ENCODE measurements around the gene TMEM163. TPM values are rescaled to one million over a fixed set of nuclear protein-coding genes. Genes with fewer than 3 reads are reported as not detected.
A peak's percentile ranks its signal among the peaks of the same experiment; 100 is the strongest.

TMEM163 gene
- total and polyA plus RNA-seq, 2 donors: 5.0 TPM

DNA sequence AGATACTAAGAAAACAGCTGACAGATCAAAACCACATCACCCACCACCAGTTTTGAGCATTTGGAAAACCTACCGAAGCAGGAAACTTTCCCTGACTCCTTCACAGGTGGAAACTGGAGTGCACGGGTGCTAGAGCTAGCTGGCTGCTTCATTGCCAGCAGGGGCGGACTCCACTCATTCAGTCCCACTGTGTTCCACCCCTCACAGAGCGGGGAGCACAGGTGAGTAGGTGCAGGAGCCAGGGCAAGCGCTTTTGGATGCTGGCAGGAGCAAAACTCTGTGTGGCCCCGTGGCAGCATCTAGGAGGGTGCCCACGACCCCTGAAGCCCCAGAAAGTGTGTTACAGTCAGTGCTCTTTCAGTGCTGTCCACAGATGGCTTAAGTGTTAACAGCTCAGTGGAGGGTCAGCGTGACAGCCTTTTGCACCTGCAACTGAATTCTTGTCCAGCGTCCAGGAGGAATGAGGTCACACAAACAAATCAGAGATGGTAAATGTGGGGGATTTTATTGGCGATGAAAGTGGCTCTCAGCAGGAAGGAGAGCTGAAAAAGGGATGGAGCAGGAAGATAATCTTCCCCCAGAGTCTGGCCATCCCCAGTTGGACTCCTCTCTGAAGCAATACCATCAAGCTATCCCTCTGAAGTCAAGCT is 71.1 kb downstream of the TMEM163 start:
- WGBS: 95% methylated on average over 10 of the region's 10 CpGs
- H3K4me3 ChIP-seq (ENCODE audit: low read length in 2 of 2): no peak overlapping the region
- H3K4me1 ChIP-seq (ENCODE audit: control insufficient read depth in 2 of 2, insufficient read depth in 2 of 2, low read length in 2 of 2): no peaks in the 10 kb centered on the region
- H3K36me3 ChIP-seq (ENCODE audit: control insufficient read depth in 2 of 2, insufficient read depth in 2 of 2, low read length in 1 of 2): no peaks in the 10 kb centered on the region
- no peak for DNase-seq (ENCODE audit: low read depth in 6 of 9, low spot score in 9 of 9)
- H3K9me3 ChIP-seq (ENCODE audit: control insufficient read depth in 2 of 2, insufficient read depth in 1 of 2, low read length in 1 of 2): no peaks in the 10 kb centered on the region
- H3K27ac ChIP-seq (ENCODE audit: low read depth in 1 of 2, low read length in 1 of 2): no peak overlapping the region
- peaks cover 0 to 2% of the 10 kb centered on the region in 2 donors for H3K27me3 ChIP-seq (ENCODE audit: control insufficient read depth in 2 of 2, insufficient read depth in 1 of 2, low read length in 1 of 2)

GRCh38 chr2:134642938-134643337 is 75.9 kb downstream of the TMEM163 start:
- no peak for DNase-seq (ENCODE audit: low read depth in 6 of 9, low spot score in 9 of 9)
- H3K27me3 ChIP-seq (ENCODE audit: control insufficient read depth in 2 of 2, insufficient read depth in 1 of 2, low read length in 1 of 2): peaks cover 0 to 2% of the 10 kb centered on the region in 2 donors
- no peaks in the 10 kb centered on the region for H3K4me1 ChIP-seq (ENCODE audit: control insufficient read depth in 2 of 2, insufficient read depth in 2 of 2, low read length in 2 of 2)
- H3K27ac ChIP-seq (ENCODE audit: low read depth in 1 of 2, low read length in 1 of 2): no peak overlapping the region
- WGBS: 100% methylated on average over 1 of the region's 1 CpG
- H3K4me3 ChIP-seq (ENCODE audit: low read length in 2 of 2): no peak overlapping the region
- H3K36me3 ChIP-seq (ENCODE audit: control insufficient read depth in 2 of 2, insufficient read depth in 2 of 2, low read length in 1 of 2): no peaks in the 10 kb centered on the region
- no peaks in the 10 kb centered on the region for H3K9me3 ChIP-seq (ENCODE audit: control insufficient read depth in 2 of 2, insufficient read depth in 1 of 2, low read length in 1 of 2)

DNA sequence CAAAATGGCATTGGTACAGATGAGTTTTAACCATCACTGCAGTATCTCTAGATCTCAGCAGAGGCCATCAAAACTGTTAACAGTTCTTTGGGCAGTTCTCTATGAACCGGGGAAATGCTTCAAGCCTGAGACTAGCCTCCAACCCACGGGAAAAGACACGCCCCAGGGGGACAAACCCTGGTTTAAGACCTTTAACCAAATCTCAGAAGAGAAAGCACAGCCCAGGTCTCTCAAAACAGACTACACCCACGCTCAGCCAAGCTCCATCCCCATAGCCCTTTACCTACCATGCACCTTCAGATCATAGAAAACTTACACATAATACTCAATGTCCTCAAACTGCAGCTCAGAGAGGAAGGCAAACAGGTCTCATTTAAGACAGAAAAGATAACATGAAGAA is 78.3 kb downstream of the TMEM163 start:
- Histone ChIP-seq H3K27ac (ENCODE audit: low read depth in 1 of 2, low read length in 1 of 2) (no peak overlapping the region), H3K27me3 (ENCODE audit: control insufficient read depth in 2 of 2, insufficient read depth in 1 of 2, low read length in 1 of 2) (no peaks in the 10 kb centered on the region), H3K9me3 (ENCODE audit: control insufficient read depth in 2 of 2, insufficient read depth in 1 of 2, low read length in 1 of 2) (no peaks in the 10 kb centered on the region), H3K4me3 (ENCODE audit: low read length in 2 of 2) (no peak overlapping the region), H3K36me3 (ENCODE audit: control insufficient read depth in 2 of 2, insufficient read depth in 2 of 2, low read length in 1 of 2) (no peaks in the 10 kb centered on the region), H3K4me1 (ENCODE audit: control insufficient read depth in 2 of 2, insufficient read depth in 2 of 2, low read length in 2 of 2) (no peaks in the 10 kb centered on the region)
- 93% methylated on average over 4 of the region's 4 CpGs for WGBS
- no peak for DNase-seq (ENCODE audit: low read depth in 6 of 9, low spot score in 9 of 9)

GRCh38 chr2:134639265-134639664 is 79.5 kb downstream of the TMEM163 start:
- WGBS: 94% methylated on average over 2 of the region's 2 CpGs
- Histone ChIP-seq H3K4me3 (ENCODE audit: low read length in 2 of 2) (no peak overlapping the region), H3K27me3 (ENCODE audit: control insufficient read depth in 2 of 2, insufficient read depth in 1 of 2, low read length in 1 of 2) (no peaks in the 10 kb centered on the region), H3K9me3 (ENCODE audit: control insufficient read depth in 2 of 2, insufficient read depth in 1 of 2, low read length in 1 of 2) (no peaks in the 10 kb centered on the region), H3K27ac (ENCODE audit: low read depth in 1 of 2, low read length in 1 of 2) (no peak overlapping the region), H3K36me3 (ENCODE audit: control insufficient read depth in 2 of 2, insufficient read depth in 2 of 2, low read length in 1 of 2) (no peaks in the 10 kb centered on the region), H3K4me1 (ENCODE audit: control insufficient read depth in 2 of 2, insufficient read depth in 2 of 2, low read length in 2 of 2) (peaks cover 0 to 2% of the 10 kb centered on the region in 2 donors)
- no peak for DNase-seq (ENCODE audit: low read depth in 6 of 9, low spot score in 9 of 9)

DNA sequence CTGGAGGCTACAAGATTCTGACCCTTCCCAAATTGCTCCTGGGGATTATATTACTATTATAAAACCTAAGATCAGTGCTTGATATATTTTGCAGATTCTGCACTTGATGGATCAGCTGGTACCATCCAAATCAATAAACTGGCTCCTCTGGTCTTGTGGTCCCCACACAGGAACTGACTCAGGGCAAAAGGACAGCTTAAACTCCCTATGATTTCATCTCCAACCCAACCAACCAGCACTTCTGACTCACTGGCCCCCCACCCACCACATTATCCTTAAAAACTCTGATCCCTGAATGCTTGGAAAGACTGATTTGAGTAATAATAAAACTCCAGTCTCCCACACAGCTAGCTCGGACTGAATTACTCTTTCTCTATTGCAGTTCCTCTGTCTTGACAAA is 82.1 kb downstream of the TMEM163 start:
- Histone ChIP-seq H3K27me3 (ENCODE audit: control insufficient read depth in 2 of 2, insufficient read depth in 1 of 2, low read length in 1 of 2) (no peaks in the 10 kb centered on the region), H3K4me1 (ENCODE audit: control insufficient read depth in 2 of 2, insufficient read depth in 2 of 2, low read length in 2 of 2) (peaks cover 0 to 4% of the 10 kb centered on the region in 2 donors), H3K36me3 (ENCODE audit: control insufficient read depth in 2 of 2, insufficient read depth in 2 of 2, low read length in 1 of 2) (no peaks in the 10 kb centered on the region), H3K27ac (ENCODE audit: low read depth in 1 of 2, low read length in 1 of 2) (no peak overlapping the region), H3K4me3 (ENCODE audit: low read length in 2 of 2) (no peak overlapping the region), H3K9me3 (ENCODE audit: control insufficient read depth in 2 of 2, insufficient read depth in 1 of 2, low read length in 1 of 2) (no peaks in the 10 kb centered on the region)
- WGBS: 98% methylated on average over 1 of the region's 1 CpG
- DNase-seq (ENCODE audit: low read depth in 6 of 9, low spot score in 9 of 9): no peak

GRCh38 chr2:134634054-134634753 is 84.6 kb downstream of the TMEM163 start:
- WGBS: 72% methylated on average over 2 of the region's 2 CpGs
- H3K27ac ChIP-seq (ENCODE audit: low read depth in 1 of 2, low read length in 1 of 2): no peak overlapping the region

DNA sequence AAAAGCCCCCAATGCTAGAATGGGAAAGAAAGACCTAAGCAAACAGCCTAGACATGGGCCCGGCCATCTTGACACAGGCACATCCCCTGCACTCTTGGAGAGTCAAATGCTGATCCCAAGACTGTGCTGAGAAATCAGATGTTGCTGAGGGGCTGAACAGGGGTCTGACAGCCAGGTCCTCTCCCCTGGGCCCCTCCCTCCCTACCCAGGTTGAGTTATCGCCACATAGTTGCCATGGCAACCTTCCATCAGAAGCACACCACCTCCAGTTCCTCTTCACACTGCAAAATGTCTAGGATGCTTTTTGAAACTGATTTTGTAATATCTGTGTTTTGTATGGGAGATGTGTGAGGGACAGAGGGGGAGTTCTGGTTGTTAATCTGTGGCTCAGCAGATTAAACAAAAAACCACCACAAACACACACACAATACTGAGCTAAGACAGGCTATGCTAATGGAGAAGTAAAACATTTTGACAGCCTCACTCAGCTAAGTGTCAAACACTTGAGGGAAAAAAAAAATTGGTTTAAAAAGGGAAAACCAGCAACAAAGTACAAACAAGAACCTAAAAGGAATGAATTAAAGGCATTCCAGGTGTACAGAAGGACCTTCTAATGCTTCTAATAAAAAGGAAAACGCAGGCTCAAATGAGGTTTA is 88.2 kb downstream of the TMEM163 start:
- H3K36me3 ChIP-seq (ENCODE audit: control insufficient read depth in 2 of 2, insufficient read depth in 2 of 2, low read length in 1 of 2): no peaks in the 10 kb centered on the region
- peaks cover 0 to 4% of the 10 kb centered on the region in 2 donors for H3K4me1 ChIP-seq (ENCODE audit: control insufficient read depth in 2 of 2, insufficient read depth in 2 of 2, low read length in 2 of 2)
- no peaks in the 10 kb centered on the region for H3K27me3 ChIP-seq (ENCODE audit: control insufficient read depth in 2 of 2, insufficient read depth in 1 of 2, low read length in 1 of 2)
- H3K4me3 ChIP-seq (ENCODE audit: low read length in 2 of 2): no peak overlapping the region
- DNase-seq (ENCODE audit: low read depth in 6 of 9, low spot score in 9 of 9): no peak
- H3K27ac ChIP-seq (ENCODE audit: low read depth in 1 of 2, low read length in 1 of 2): no peak overlapping the region
- 96% methylated on average over 3 of the region's 3 CpGs for WGBS
- no peaks in the 10 kb centered on the region for H3K9me3 ChIP-seq (ENCODE audit: control insufficient read depth in 2 of 2, insufficient read depth in 1 of 2, low read length in 1 of 2)

More at GRCh38 chr2:134634054-134634753, 84.6 kb downstream of the TMEM163 start:
- Histone ChIP-seq H3K27me3 (ENCODE audit: control insufficient read depth in 2 of 2, insufficient read depth in 1 of 2, low read length in 1 of 2) (no peaks in the 10 kb centered on the region), H3K9me3 (ENCODE audit: control insufficient read depth in 2 of 2, insufficient read depth in 1 of 2, low read length in 1 of 2) (no peaks in the 10 kb centered on the region), H3K36me3 (ENCODE audit: control insufficient read depth in 2 of 2, insufficient read depth in 2 of 2, low read length in 1 of 2) (no peaks in the 10 kb centered on the region), H3K4me3 (ENCODE audit: low read length in 2 of 2) (no peak overlapping the region), H3K4me1 (ENCODE audit: control insufficient read depth in 2 of 2, insufficient read depth in 2 of 2, low read length in 2 of 2) (peaks cover 0 to 4% of the 10 kb centered on the region in 2 donors)
- peak in 7 of 9 donors; percentile 13 to 74 (median 18) for DNase-seq (ENCODE audit: low read depth in 6 of 9, low spot score in 9 of 9)

DNA sequence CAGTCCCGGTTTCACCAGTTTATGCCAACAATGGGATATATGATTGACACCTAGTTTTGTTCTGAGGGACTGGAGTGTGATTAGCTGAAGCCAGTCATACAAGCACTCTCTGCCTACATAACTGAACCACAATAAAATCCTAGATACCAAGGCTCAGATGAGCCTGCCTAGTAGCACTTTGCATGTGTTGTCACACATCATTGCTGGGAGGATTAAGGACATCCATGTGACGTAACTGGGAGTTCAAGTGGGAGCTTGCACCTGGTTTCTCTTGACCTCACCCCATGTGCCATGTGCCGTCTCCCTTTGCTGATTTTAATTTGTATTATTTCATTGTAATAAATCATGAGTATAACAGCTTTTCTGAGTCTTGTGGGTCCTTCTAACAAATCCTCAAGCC is 90.3 kb downstream of the TMEM163 start:
- no peaks in the 10 kb centered on the region for H3K9me3 ChIP-seq (ENCODE audit: control insufficient read depth in 2 of 2, insufficient read depth in 1 of 2, low read length in 1 of 2)
- H3K4me1 ChIP-seq (ENCODE audit: control insufficient read depth in 2 of 2, insufficient read depth in 2 of 2, low read length in 2 of 2): no peaks in the 10 kb centered on the region
- no peak overlapping the region for H3K27ac ChIP-seq (ENCODE audit: low read depth in 1 of 2, low read length in 1 of 2)
- H3K36me3 ChIP-seq (ENCODE audit: control insufficient read depth in 2 of 2, insufficient read depth in 2 of 2, low read length in 1 of 2): no peaks in the 10 kb centered on the region
- DNase-seq (ENCODE audit: low read depth in 6 of 9, low spot score in 9 of 9): no peak
- 95% methylated on average over 3 of the region's 3 CpGs for WGBS
- H3K27me3 ChIP-seq (ENCODE audit: control insufficient read depth in 2 of 2, insufficient read depth in 1 of 2, low read length in 1 of 2): no peaks in the 10 kb centered on the region
- H3K4me3 ChIP-seq (ENCODE audit: low read length in 2 of 2): no peak overlapping the region

DNA sequence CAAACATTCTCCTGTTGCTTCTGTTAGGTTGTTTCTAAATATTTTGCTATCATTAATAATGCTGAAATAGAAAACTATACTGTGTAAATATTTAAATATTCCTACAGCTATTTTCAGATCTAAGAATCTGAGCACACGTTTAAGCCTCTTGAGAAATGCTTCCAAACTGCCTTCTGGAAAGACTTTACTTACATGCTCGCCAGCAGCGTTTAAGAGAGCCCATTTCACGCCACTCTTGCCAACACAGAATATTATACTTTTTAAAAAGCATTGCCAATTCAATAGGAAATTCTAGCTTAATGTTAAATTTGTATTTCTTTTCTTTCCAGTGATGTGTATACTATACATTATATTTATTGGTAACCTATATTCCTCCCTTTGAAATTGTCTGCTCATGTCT is 92.0 kb downstream of the TMEM163 start:
- 94% methylated on average over 4 of the region's 4 CpGs for WGBS
- Histone ChIP-seq H3K4me3 (ENCODE audit: low read length in 2 of 2) (no peak overlapping the region), H3K9me3 (ENCODE audit: control insufficient read depth in 2 of 2, insufficient read depth in 1 of 2, low read length in 1 of 2) (no peaks in the 10 kb centered on the region), H3K27me3 (ENCODE audit: control insufficient read depth in 2 of 2, insufficient read depth in 1 of 2, low read length in 1 of 2) (no peaks in the 10 kb centered on the region), H3K4me1 (ENCODE audit: control insufficient read depth in 2 of 2, insufficient read depth in 2 of 2, low read length in 2 of 2) (no peaks in the 10 kb centered on the region), H3K36me3 (ENCODE audit: control insufficient read depth in 2 of 2, insufficient read depth in 2 of 2, low read length in 1 of 2) (no peaks in the 10 kb centered on the region), H3K27ac (ENCODE audit: low read depth in 1 of 2, low read length in 1 of 2) (no peak overlapping the region)
- no peak for DNase-seq (ENCODE audit: low read depth in 6 of 9, low spot score in 9 of 9)

All from thymus (tissue), 11 donors.